H1 (cell line): ENCODE data around the gene PROM2. TPM values are rescaled to one million over a fixed set of nuclear protein-coding genes. Genes with fewer than 3 reads are reported as not detected.

Experiments
- CHD2 ChIP-seq: IDR thresholded peaks from 2 replicates; pipeline ENCODE4 v1.6.1; 2012; ENCODE audit warnings: low read length, improper control_type of control experiment
- EP300 ChIP-seq, 2 experiments: IDR thresholded peaks; 1 replicate in 1 of 2; 2 replicates in 1 of 2; pipeline ENCODE4 v1.6.1; 2011 to 2012; ENCODE audit warnings: low read depth in 2 of 2, low read length in 2 of 2, mild to moderate bottlenecking in 2 of 2, borderline replicate concordance in 1 of 2, inconsistent platforms in 1 of 2, moderate library complexity in 1 of 2
- NRF1 ChIP-seq: IDR thresholded peaks from 2 replicates; pipeline ENCODE4 v1.6.1; 2011; ENCODE audit warnings: mild to moderate bottlenecking, low read depth, low read length, improper control_type of control experiment
- RAD21 ChIP-seq, 2 experiments: IDR thresholded peaks in 1 of 2; conservative IDR thresholded peaks in 1 of 2; 2 replicates each; pipeline ENCODE4 v1.6.1; 2011; ENCODE audit warnings: low read depth in 2 of 2, low read length in 2 of 2, improper control_type of control experiment in 1 of 2, inconsistent platforms in 1 of 2, mild to moderate bottlenecking in 1 of 2, moderate library complexity in 1 of 2
- TAF1 ChIP-seq: IDR thresholded peaks from 2 replicates; pipeline ENCODE4 v1.6.1; 2011; ENCODE audit warnings: mild to moderate bottlenecking, low read depth, low read length
- polyA plus RNA-seq, 7 experiments: library from polyadenylated mRNA; depleted of rRNA in 3 of 7; stranded (reverse) in 5 of 7; unstranded in 2 of 7; fragments of >200 nt in 5 of 7; fragments of 200-250 nt in 2 of 7; gene quantifications; 1 replicate in 5 of 7; 2 replicates in 1 of 7; 4 replicates in 1 of 7; pipeline versions ENCODE4 v1.2.1 to v1.2.3, GENCODE V29; 2011 to 2013; ENCODE audit warnings: missing spikeins in 2 of 7, mixed read lengths in 2 of 7
- total RNA-seq: library from RNA; stranded (reverse); fragmentation: NEBNext Ultra II Directional; extraction: Animal tissue kit (Norgen Biotek cat#: 25700); gene quantifications from 2 replicates; pipeline ENCODE4 v1.2.1, GENCODE V29; 2021
- TF ChIP-seq, protein P1 (sequence below): fragments of 300-600 bp; sonication (generic); IDR thresholded peaks from 2 replicates; pipeline ENCODE4 v1.7.1; 2012; ENCODE audit warnings: low read length, moderate library complexity, mild to moderate bottlenecking, inconsistent platforms; ENCODE audit not compliant: insufficient replicate concordance
- TF ChIP-seq, protein P2 (sequence below), 3 experiments: IDR thresholded peaks; 1 replicate in 2 of 3; 2 replicates in 1 of 3; pipeline versions ENCODE4 v1.5.1 to v1.6.1; 2011; ENCODE audit warnings: low read length in 3 of 3, mild to moderate bottlenecking in 3 of 3, inconsistent platforms in 2 of 3, low read depth in 1 of 3, moderate library complexity in 1 of 3; ENCODE audit not compliant: insufficient read depth in 1 of 3; ENCODE audit errors: control extremely low read depth in 1 of 3

The PROM2 gene
- total and polyA plus RNA-seq, 2 of the 8 experiments (the other 6 are each of a cell fraction or from before 2014, with no cell fraction given) = 1.6 to 3.8 TPM

DNA sequence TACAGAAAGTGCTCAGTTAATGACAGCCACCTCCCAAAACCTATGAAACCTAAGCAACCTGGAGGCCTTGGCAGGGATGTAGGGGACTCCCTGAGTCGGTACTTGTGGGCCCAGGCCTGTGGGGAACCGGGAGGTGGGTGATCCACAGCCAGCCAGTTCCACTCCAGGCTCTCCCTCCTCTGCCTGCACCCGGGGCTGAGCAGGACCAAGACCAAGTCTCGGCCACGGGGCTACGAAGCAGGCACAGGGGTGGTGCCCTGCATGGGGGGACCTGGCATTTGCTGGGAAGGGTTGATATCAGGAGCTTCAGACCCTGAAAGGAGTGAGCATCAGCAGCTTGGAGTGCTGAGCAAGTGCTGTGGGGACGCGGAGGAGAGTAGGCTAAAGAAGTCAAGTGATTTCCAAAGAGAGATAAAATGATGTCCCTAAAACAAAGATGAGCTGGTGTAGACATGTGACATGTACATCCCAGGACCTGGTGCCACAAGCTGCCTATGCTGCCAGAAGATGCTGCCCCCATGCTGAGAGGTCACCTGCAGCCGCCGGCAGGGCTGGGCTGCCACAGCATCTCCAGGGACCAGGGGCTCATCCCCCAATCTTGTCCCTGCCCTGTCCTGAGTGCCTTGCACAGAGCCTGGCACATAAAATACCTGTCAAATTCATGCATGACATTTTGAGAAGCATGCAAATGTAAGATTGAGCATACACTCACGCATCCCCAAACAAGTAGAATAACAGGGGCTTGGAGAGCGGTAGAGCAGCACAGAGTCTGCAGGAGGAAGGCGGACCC is 44.4 kb downstream of the PROM2 start (continued):
- TF ChIP-seq, protein P1, sequence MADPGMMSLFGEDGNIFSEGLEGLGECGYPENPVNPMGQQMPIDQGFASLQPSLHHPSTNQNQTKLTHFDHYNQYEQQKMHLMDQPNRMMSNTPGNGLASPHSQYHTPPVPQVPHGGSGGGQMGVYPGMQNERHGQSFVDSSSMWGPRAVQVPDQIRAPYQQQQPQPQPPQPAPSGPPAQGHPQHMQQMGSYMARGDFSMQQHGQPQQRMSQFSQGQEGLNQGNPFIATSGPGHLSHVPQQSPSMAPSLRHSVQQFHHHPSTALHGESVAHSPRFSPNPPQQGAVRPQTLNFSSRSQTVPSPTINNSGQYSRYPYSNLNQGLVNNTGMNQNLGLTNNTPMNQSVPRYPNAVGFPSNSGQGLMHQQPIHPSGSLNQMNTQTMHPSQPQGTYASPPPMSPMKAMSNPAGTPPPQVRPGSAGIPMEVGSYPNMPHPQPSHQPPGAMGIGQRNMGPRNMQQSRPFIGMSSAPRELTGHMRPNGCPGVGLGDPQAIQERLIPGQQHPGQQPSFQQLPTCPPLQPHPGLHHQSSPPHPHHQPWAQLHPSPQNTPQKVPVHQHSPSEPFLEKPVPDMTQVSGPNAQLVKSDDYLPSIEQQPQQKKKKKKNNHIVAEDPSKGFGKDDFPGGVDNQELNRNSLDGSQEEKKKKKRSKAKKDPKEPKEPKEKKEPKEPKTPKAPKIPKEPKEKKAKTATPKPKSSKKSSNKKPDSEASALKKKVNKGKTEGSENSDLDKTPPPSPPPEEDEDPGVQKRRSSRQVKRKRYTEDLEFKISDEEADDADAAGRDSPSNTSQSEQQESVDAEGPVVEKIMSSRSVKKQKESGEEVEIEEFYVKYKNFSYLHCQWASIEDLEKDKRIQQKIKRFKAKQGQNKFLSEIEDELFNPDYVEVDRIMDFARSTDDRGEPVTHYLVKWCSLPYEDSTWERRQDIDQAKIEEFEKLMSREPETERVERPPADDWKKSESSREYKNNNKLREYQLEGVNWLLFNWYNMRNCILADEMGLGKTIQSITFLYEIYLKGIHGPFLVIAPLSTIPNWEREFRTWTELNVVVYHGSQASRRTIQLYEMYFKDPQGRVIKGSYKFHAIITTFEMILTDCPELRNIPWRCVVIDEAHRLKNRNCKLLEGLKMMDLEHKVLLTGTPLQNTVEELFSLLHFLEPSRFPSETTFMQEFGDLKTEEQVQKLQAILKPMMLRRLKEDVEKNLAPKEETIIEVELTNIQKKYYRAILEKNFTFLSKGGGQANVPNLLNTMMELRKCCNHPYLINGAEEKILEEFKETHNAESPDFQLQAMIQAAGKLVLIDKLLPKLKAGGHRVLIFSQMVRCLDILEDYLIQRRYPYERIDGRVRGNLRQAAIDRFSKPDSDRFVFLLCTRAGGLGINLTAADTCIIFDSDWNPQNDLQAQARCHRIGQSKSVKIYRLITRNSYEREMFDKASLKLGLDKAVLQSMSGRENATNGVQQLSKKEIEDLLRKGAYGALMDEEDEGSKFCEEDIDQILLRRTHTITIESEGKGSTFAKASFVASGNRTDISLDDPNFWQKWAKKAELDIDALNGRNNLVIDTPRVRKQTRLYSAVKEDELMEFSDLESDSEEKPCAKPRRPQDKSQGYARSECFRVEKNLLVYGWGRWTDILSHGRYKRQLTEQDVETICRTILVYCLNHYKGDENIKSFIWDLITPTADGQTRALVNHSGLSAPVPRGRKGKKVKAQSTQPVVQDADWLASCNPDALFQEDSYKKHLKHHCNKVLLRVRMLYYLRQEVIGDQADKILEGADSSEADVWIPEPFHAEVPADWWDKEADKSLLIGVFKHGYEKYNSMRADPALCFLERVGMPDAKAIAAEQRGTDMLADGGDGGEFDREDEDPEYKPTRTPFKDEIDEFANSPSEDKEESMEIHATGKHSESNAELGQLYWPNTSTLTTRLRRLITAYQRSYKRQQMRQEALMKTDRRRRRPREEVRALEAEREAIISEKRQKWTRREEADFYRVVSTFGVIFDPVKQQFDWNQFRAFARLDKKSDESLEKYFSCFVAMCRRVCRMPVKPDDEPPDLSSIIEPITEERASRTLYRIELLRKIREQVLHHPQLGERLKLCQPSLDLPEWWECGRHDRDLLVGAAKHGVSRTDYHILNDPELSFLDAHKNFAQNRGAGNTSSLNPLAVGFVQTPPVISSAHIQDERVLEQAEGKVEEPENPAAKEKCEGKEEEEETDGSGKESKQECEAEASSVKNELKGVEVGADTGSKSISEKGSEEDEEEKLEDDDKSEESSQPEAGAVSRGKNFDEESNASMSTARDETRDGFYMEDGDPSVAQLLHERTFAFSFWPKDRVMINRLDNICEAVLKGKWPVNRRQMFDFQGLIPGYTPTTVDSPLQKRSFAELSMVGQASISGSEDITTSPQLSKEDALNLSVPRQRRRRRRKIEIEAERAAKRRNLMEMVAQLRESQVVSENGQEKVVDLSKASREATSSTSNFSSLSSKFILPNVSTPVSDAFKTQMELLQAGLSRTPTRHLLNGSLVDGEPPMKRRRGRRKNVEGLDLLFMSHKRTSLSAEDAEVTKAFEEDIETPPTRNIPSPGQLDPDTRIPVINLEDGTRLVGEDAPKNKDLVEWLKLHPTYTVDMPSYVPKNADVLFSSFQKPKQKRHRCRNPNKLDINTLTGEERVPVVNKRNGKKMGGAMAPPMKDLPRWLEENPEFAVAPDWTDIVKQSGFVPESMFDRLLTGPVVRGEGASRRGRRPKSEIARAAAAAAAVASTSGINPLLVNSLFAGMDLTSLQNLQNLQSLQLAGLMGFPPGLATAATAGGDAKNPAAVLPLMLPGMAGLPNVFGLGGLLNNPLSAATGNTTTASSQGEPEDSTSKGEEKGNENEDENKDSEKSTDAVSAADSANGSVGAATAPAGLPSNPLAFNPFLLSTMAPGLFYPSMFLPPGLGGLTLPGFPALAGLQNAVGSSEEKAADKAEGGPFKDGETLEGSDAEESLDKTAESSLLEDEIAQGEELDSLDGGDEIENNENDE = no peak
- TF ChIP-seq, protein P2, sequence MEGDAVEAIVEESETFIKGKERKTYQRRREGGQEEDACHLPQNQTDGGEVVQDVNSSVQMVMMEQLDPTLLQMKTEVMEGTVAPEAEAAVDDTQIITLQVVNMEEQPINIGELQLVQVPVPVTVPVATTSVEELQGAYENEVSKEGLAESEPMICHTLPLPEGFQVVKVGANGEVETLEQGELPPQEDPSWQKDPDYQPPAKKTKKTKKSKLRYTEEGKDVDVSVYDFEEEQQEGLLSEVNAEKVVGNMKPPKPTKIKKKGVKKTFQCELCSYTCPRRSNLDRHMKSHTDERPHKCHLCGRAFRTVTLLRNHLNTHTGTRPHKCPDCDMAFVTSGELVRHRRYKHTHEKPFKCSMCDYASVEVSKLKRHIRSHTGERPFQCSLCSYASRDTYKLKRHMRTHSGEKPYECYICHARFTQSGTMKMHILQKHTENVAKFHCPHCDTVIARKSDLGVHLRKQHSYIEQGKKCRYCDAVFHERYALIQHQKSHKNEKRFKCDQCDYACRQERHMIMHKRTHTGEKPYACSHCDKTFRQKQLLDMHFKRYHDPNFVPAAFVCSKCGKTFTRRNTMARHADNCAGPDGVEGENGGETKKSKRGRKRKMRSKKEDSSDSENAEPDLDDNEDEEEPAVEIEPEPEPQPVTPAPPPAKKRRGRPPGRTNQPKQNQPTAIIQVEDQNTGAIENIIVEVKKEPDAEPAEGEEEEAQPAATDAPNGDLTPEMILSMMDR (IDR thresholded peaks at IDR 0.05; ENCODE audit: control extremely low read depth in 1 of 3, insufficient read depth in 1 of 3, low read depth in 1 of 3, low read length in 3 of 3) = no peak
- TF ChIP-seq RAD21 (IDR thresholded peaks at IDR 0.05 in 1 of 2, conservative IDR thresholded peaks at IDR 0.05 in 1 of 2; ENCODE audit: low read depth in 2 of 2, low read length in 2 of 2) (no peak), EP300 (IDR thresholded peaks at IDR 0.05; ENCODE audit: borderline replicate concordance in 1 of 2, low read depth in 2 of 2, low read length in 2 of 2) (no peak), CHD2 (no peak), TAF1 (no peak), NRF1 (no peak)
